Measurements from ENCODE around the gene STRN.

DNA sequence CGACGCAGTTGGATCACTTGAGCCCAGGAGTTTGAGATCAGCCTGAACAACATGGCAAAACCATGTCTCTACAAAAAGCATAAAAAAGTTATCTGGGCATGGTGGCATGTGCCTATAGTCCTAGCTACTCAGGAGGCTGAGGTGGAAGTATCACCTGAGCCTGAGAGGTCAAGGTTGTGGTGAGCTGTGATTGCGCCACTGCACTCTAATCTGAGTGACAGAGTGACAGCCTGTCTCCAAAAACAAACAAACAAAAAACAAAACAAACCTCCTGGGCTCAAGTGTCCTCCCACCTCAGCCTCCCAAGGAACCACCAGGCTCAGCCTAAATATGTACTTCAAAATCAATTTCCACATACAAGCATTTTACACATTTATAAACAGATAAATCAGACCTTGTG lies 83.8 kb downstream of the STRN start:
- TF ChIP-seq, protein P1, sequence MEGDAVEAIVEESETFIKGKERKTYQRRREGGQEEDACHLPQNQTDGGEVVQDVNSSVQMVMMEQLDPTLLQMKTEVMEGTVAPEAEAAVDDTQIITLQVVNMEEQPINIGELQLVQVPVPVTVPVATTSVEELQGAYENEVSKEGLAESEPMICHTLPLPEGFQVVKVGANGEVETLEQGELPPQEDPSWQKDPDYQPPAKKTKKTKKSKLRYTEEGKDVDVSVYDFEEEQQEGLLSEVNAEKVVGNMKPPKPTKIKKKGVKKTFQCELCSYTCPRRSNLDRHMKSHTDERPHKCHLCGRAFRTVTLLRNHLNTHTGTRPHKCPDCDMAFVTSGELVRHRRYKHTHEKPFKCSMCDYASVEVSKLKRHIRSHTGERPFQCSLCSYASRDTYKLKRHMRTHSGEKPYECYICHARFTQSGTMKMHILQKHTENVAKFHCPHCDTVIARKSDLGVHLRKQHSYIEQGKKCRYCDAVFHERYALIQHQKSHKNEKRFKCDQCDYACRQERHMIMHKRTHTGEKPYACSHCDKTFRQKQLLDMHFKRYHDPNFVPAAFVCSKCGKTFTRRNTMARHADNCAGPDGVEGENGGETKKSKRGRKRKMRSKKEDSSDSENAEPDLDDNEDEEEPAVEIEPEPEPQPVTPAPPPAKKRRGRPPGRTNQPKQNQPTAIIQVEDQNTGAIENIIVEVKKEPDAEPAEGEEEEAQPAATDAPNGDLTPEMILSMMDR (IDR thresholded peaks at IDR 0.05), result no peak
- TF ChIP-seq POLR2AphosphoS5 (IDR thresholded peaks at IDR 0.05; ENCODE audit: low read depth, low read length), result no peak
- TF ChIP-seq, protein P2, sequence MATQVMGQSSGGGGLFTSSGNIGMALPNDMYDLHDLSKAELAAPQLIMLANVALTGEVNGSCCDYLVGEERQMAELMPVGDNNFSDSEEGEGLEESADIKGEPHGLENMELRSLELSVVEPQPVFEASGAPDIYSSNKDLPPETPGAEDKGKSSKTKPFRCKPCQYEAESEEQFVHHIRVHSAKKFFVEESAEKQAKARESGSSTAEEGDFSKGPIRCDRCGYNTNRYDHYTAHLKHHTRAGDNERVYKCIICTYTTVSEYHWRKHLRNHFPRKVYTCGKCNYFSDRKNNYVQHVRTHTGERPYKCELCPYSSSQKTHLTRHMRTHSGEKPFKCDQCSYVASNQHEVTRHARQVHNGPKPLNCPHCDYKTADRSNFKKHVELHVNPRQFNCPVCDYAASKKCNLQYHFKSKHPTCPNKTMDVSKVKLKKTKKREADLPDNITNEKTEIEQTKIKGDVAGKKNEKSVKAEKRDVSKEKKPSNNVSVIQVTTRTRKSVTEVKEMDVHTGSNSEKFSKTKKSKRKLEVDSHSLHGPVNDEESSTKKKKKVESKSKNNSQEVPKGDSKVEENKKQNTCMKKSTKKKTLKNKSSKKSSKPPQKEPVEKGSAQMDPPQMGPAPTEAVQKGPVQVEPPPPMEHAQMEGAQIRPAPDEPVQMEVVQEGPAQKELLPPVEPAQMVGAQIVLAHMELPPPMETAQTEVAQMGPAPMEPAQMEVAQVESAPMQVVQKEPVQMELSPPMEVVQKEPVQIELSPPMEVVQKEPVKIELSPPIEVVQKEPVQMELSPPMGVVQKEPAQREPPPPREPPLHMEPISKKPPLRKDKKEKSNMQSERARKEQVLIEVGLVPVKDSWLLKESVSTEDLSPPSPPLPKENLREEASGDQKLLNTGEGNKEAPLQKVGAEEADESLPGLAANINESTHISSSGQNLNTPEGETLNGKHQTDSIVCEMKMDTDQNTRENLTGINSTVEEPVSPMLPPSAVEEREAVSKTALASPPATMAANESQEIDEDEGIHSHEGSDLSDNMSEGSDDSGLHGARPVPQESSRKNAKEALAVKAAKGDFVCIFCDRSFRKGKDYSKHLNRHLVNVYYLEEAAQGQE (IDR thresholded peaks at IDR 0.05; ENCODE audit: insufficient read depth in 1 of 2, low read depth in 2 of 2, low read length in 1 of 2), result no peak
- no peak for TF ChIP-seq SIN3A (IDR thresholded peaks at IDR 0.05; ENCODE audit: borderline replicate concordance, insufficient read depth, low read depth, low read length)
